ENCODE measurements around the gene NIM1K.

DNA sequence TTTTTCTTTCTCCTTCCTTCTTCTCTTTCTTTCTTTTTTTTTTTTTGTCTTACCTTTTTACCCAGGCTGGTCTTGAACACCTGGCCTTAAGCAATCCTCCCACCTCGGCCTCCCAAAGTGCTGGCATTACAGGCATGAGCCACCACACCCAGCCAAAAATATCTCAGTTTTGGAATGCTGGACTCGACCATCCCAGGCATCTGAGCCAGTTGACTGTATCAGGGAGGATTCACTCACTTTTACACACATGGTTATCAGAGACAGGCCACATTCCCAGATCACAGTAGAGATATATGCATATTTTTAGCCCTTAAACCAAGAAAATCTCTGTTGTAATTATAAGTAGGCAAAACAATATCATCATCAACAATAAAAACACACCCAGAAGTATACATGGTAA lies 21.9 kb downstream of the NIM1K start:
- TF ChIP-seq SMC3 (IDR thresholded peaks at IDR 0.05; ENCODE audit: low read depth, low read length): no peak
- no peak for TF ChIP-seq POLR2A (IDR thresholded peaks at IDR 0.05; ENCODE audit: low read depth, low read length)
- no peak for TF ChIP-seq NFE2L2 (IDR thresholded peaks at IDR 0.05; ENCODE audit: low read depth, low read length)
- TF ChIP-seq, protein P1, sequence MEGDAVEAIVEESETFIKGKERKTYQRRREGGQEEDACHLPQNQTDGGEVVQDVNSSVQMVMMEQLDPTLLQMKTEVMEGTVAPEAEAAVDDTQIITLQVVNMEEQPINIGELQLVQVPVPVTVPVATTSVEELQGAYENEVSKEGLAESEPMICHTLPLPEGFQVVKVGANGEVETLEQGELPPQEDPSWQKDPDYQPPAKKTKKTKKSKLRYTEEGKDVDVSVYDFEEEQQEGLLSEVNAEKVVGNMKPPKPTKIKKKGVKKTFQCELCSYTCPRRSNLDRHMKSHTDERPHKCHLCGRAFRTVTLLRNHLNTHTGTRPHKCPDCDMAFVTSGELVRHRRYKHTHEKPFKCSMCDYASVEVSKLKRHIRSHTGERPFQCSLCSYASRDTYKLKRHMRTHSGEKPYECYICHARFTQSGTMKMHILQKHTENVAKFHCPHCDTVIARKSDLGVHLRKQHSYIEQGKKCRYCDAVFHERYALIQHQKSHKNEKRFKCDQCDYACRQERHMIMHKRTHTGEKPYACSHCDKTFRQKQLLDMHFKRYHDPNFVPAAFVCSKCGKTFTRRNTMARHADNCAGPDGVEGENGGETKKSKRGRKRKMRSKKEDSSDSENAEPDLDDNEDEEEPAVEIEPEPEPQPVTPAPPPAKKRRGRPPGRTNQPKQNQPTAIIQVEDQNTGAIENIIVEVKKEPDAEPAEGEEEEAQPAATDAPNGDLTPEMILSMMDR (conservative IDR thresholded peaks at IDR 0.05; ENCODE audit: low read depth, low read length): no peak
- TF ChIP-seq, protein P2, sequence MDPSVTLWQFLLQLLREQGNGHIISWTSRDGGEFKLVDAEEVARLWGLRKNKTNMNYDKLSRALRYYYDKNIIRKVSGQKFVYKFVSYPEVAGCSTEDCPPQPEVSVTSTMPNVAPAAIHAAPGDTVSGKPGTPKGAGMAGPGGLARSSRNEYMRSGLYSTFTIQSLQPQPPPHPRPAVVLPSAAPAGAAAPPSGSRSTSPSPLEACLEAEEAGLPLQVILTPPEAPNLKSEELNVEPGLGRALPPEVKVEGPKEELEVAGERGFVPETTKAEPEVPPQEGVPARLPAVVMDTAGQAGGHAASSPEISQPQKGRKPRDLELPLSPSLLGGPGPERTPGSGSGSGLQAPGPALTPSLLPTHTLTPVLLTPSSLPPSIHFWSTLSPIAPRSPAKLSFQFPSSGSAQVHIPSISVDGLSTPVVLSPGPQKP (IDR thresholded peaks at IDR 0.05; ENCODE audit: borderline replicate concordance, low read depth, low read length): no peak
- no peak for TF ChIP-seq BHLHE40 (IDR thresholded peaks at IDR 0.05; ENCODE audit: low read depth, low read length)
- TF ChIP-seq RCOR1 (IDR thresholded peaks at IDR 0.05; ENCODE audit: insufficient replicate concordance, low read length): no peak

All from IMR-90 (cell line).